H1 (cell line): Measurements from ENCODE around the gene ANXA2R. TPM values are rescaled to one million over a fixed set of nuclear protein-coding genes. Genes with fewer than 3 reads are reported as not detected.

Source experiments
- CTCF ChIA-PET: fragments of 300-600 bp; sonication (Branson Sonifier 250); formaldehyde crosslinking; loops from one replicate; lab custom pipeline; 2021; ENCODE audit not compliant: partially characterized antibody; lab: Charles Lee
- POLR2A ChIA-PET: fragments of 300-600 bp; sonication (Branson Sonifier 250); formaldehyde crosslinking; loops from one replicate; lab custom pipeline; 2021; ENCODE audit warnings: inconsistent platforms; ENCODE audit not compliant: partially characterized antibody; lab: Charles Lee
- DNase-seq, 2 experiments: peaks; one replicate each; pipeline versions ENCODE4 v3.0.0 to v3.0.0-alpha.2; 2010 to 2022; ENCODE audit warnings: low spot score in 2 of 2, low read depth in 1 of 2, mixed read lengths in 1 of 2
- FAIRE-seq: peaks from 2 replicates; lab custom pipeline; 2011; peaks lifted over from hg19 to GRCh38; lab: Jason Lieb, UNC
- H2AFZ ChIP-seq: 2 replicates; pipeline ENCODE4 v1.8.1; 2012; ENCODE audit warnings: low read length, inconsistent platforms
- H2AK5ac ChIP-seq: 2 replicates; pipeline ENCODE4 v1.6.1; 2013; ENCODE audit warnings: low read depth, low read length
- H2BK120ac ChIP-seq: replicated peaks from 2 replicates; pipeline ENCODE3; 2013; ENCODE audit warnings: low read depth, low read length, inconsistent platforms
- H2BK12ac ChIP-seq: 2 replicates; pipeline ENCODE4 v1.6.1; 2013; ENCODE audit warnings: low read depth, low read length
- H2BK15ac ChIP-seq: 2 replicates; pipeline ENCODE4 v1.6.1; 2013; ENCODE audit warnings: low read length
- H2BK20ac ChIP-seq: 2 replicates; pipeline ENCODE4 v1.6.1; 2013; ENCODE audit warnings: low read length
- H2BK5ac ChIP-seq: 2 replicates; pipeline ENCODE4 v1.6.1; 2013; ENCODE audit warnings: low read depth, low read length
- H3K14ac ChIP-seq: 2 replicates; pipeline ENCODE4 v1.6.1; 2013; ENCODE audit warnings: inconsistent platforms; ENCODE audit not compliant: insufficient read length
- H3K18ac ChIP-seq: 2 replicates; pipeline ENCODE4 v1.6.1; 2013; ENCODE audit warnings: low read length; ENCODE audit errors: extremely low read depth
- H3K23ac ChIP-seq: 2 replicates; pipeline ENCODE4 v1.6.1; 2013; ENCODE audit warnings: inconsistent platforms; ENCODE audit not compliant: insufficient read length
- H3K23me2 ChIP-seq: 2 replicates; pipeline ENCODE4 v1.6.1; 2013; ENCODE audit warnings: low read depth, low read length
- H3K27ac ChIP-seq: 2 replicates; pipeline ENCODE4 v1.6.1; 2011; ENCODE audit warnings: low read depth, low read length, inconsistent platforms
- H3K27me3 ChIP-seq, 4 experiments: replicated peaks in 1 of 4; 1 replicate in 1 of 4; 2 replicates in 3 of 4; pipeline versions ENCODE4 v1.6.1 to v1.8.1; 2011 to 2013; ENCODE audit warnings: low read length in 3 of 4, mild to moderate bottlenecking in 3 of 4, inconsistent platforms in 2 of 4, mixed read lengths in 2 of 4, moderate library complexity in 1 of 4; ENCODE audit not compliant: control insufficient read depth in 3 of 4, insufficient read depth in 3 of 4; ENCODE audit errors: extremely low read depth in 1 of 4
- H3K36me3 ChIP-seq, 4 experiments: 2 replicates each; pipeline versions ENCODE4 v1.6.1 to v1.8.1; 2011 to 2013; ENCODE audit warnings: mild to moderate bottlenecking in 4 of 4, low read length in 3 of 4, moderate library complexity in 2 of 4, control low read depth in 1 of 4, inconsistent platforms in 1 of 4; ENCODE audit not compliant: insufficient read depth in 4 of 4, control insufficient read depth in 2 of 4
- H3K4ac ChIP-seq: replicated peaks from 2 replicates; pipeline ENCODE3; 2013; ENCODE audit warnings: low read length, low read depth, mixed read lengths, inconsistent platforms; ENCODE audit not compliant: insufficient read length
- H3K4me1 ChIP-seq, 4 experiments: replicated peaks in 1 of 4; 1 replicate in 1 of 4; 2 replicates in 3 of 4; pipeline versions ENCODE4 v1.6.1 to v1.8.1; 2011 to 2013; ENCODE audit warnings: low read length in 3 of 4, inconsistent platforms in 2 of 4, mixed read lengths in 1 of 4; ENCODE audit not compliant: insufficient read depth in 4 of 4, control insufficient read depth in 3 of 4
- H3K4me2 ChIP-seq, 2 experiments: 2 replicates each; pipeline versions ENCODE4 v1.6.1 to v1.8.1; 2011 to 2013; ENCODE audit warnings: low read depth in 2 of 2, low read length in 2 of 2, control low read depth in 1 of 2, inconsistent platforms in 1 of 2, mild to moderate bottlenecking in 1 of 2; ENCODE audit not compliant: insufficient read depth in 1 of 2
- H3K4me3 ChIP-seq, 4 experiments: fragments of 200-600, 300-600 bp in 1 of 4; sonication (generic), shearing (Covaris generic), sonication (Bioruptor Twin) in 1 of 4; 2 replicates each; pipeline versions ENCODE4 v1.5.1 to v1.8.1; 2011 to 2016; ENCODE audit warnings: low read length in 4 of 4, low read depth in 3 of 4, control low read depth in 2 of 4, inconsistent platforms in 2 of 4, mild to moderate bottlenecking in 2 of 4, mixed read lengths in 1 of 4, moderate library complexity in 1 of 4; ENCODE audit not compliant: insufficient read depth in 2 of 4; ENCODE audit errors: extremely low read depth in 1 of 4
- H3K56ac ChIP-seq: replicated peaks from 2 replicates; pipeline ENCODE3; 2013; ENCODE audit warnings: low read depth, mild to moderate bottlenecking, mixed read lengths, low read length, inconsistent platforms; ENCODE audit not compliant: insufficient read length
- H3K79me1 ChIP-seq: 2 replicates; pipeline ENCODE4 v1.6.1; 2013; ENCODE audit warnings: low read depth, low read length, control low read depth
- H3K79me2 ChIP-seq, 2 experiments: 2 replicates each; pipeline versions ENCODE4 v1.6.1 to v1.8.1; 2012 to 2013; ENCODE audit warnings: low read length in 2 of 2, mild to moderate bottlenecking in 2 of 2, inconsistent platforms in 1 of 2; ENCODE audit not compliant: insufficient read depth in 2 of 2, control insufficient read depth in 1 of 2
- H3K9ac ChIP-seq, 4 experiments: replicated peaks in 1 of 4; 1 replicate in 1 of 4; 2 replicates in 3 of 4; pipeline versions ENCODE4 v1.6.1 to v1.8.1; 2011 to 2013; ENCODE audit warnings: low read depth in 3 of 4, low read length in 3 of 4, control low read depth in 2 of 4, mild to moderate bottlenecking in 2 of 4, moderate library complexity in 2 of 4, inconsistent platforms in 1 of 4; ENCODE audit errors: extremely low read depth in 1 of 4
- H3K9me3 ChIP-seq, 2 experiments: 2 replicates each; pipeline versions ENCODE4 v1.6.1 to v1.8.1; 2012 to 2013; ENCODE audit warnings: mild to moderate bottlenecking in 2 of 2, moderate library complexity in 2 of 2, control low read depth in 1 of 2, inconsistent platforms in 1 of 2, low read depth in 1 of 2, low read length in 1 of 2, mixed read lengths in 1 of 2; ENCODE audit not compliant: insufficient read depth in 2 of 2
- H4K20me1 ChIP-seq, 2 experiments: replicated peaks in 1 of 2; 2 replicates each; pipeline versions ENCODE3 to v1.8.1; 2011 to 2013; ENCODE audit warnings: inconsistent platforms in 2 of 2, low read length in 2 of 2, mild to moderate bottlenecking in 1 of 2; ENCODE audit not compliant: insufficient read depth in 2 of 2, control insufficient read depth in 1 of 2
- H4K5ac ChIP-seq: 2 replicates; pipeline ENCODE4 v1.6.1; 2013; ENCODE audit warnings: low read length, low read depth, mixed read lengths, inconsistent platforms; ENCODE audit not compliant: insufficient read length
- H4K8ac ChIP-seq: 2 replicates; pipeline ENCODE4 v1.8.0; 2013; ENCODE audit warnings: mild to moderate bottlenecking, moderate library complexity, low read length, inconsistent platforms; ENCODE audit not compliant: insufficient read depth; ENCODE audit errors: extremely low read depth
- H4K91ac ChIP-seq: replicated peaks from 2 replicates; pipeline ENCODE3; 2013; ENCODE audit warnings: low read length, mixed read lengths, inconsistent platforms; ENCODE audit not compliant: insufficient read length
- EZH2 ChIP-seq: fragments of 200-600 bp; sonication (generic); IDR thresholded peaks from 2 replicates; pipeline ENCODE4 v1.7.1; 2012; ENCODE audit warnings: low read depth, mild to moderate bottlenecking, moderate library complexity, low read length, inconsistent platforms; ENCODE audit not compliant: severe bottlenecking
- SP2 ChIP-seq: IDR thresholded peaks from 2 replicates; pipeline ENCODE4 v1.6.1; 2012; ENCODE audit warnings: mild to moderate bottlenecking, low read length, inconsistent platforms
- WGBS, 2 experiments: shearing (Covaris generic) in 1 of 2; methylation state at CpG; one replicate each; pipeline versions ENCODE4 v1.1.6 to v1.1.7; 2013 to 2015; ENCODE audit warnings: low lambda C conversion rate in 2 of 2, mixed read lengths in 2 of 2, inconsistent platforms in 1 of 2, low coverage in 1 of 2, missing lambda C conversion rate in 1 of 2; ENCODE audit not compliant: insufficient replicate concordance in 2 of 2, insufficient coverage in 1 of 2, insufficient read length in 1 of 2; ENCODE audit errors: extremely low coverage in 1 of 2, missing lambda C conversion rate in 1 of 2; 5-methylcytosine and 5-hydroxymethylcytosine counted together
- polyA plus RNA-seq, 7 experiments: library from polyadenylated mRNA; depleted of rRNA in 3 of 7; stranded (reverse) in 5 of 7; unstranded in 2 of 7; fragments of >200 nt in 5 of 7; fragments of 200-250 nt in 2 of 7; gene quantifications; 1 replicate in 5 of 7; 2 replicates in 1 of 7; 4 replicates in 1 of 7; pipeline versions ENCODE4 v1.2.1 to v1.2.3, GENCODE V29; 2011 to 2013; ENCODE audit warnings: missing spikeins in 2 of 7, mixed read lengths in 2 of 7
- total RNA-seq: library from RNA; stranded (reverse); fragmentation: NEBNext Ultra II Directional; extraction: Animal tissue kit (Norgen Biotek cat#: 25700); gene quantifications from 2 replicates; pipeline ENCODE4 v1.2.1, GENCODE V29; 2021

ANXA2R gene
- total and polyA plus RNA-seq, 2 of the 8 experiments (the other 6 are each of a cell fraction or from before 2014, with no cell fraction given), result 0.08 to 0.17 TPM

DNA sequence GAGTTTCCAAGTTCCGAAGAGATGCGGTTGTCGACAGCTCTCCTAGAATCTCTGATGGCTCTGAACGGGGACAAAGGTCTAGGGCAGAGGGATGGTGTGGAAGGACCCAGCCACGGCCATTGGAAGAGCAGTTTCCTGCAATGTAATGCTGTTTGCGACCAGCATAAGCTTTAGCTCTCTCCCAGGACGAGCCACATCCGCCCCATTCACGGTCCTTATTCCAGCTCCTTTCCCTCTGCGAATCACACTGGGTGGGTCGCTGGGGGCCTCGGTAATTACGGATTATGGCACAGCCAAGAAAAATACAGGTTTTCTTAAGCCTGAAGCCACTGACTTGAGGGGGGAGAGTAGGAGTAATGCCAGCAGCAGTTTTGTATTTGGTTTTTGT, 22.7 kb downstream of the ANXA2R start:
- Histone ChIP-seq H4K20me1 (peaks cover 9 to 16% of the 10 kb centered on the region in 2 experiments), H2BK5ac (no peak overlapping the region), H3K79me2 (no peaks in the 10 kb centered on the region), H3K23ac (no peak overlapping the region), H3K14ac (no peak overlapping the region), H2BK20ac (no peak overlapping the region), H3K23me2 (peaks cover 11% of the 10 kb centered on the region; the same call in 1 of the 2 replicates), H4K5ac (no peak overlapping the region), H2BK15ac (no peak overlapping the region), H3K9ac (no peak overlapping the region), H3K4me3 (peak overlapping the region; percentile 29 to 62 (median 52)), H3K4ac (no peak overlapping the region), H3K18ac (peak overlapping the region; percentile 29; the same call in 1 of the 2 replicates), H3K36me3 (no peaks in the 10 kb centered on the region), H2BK120ac (no peak overlapping the region), H3K4me1 (peaks cover 4 to 23% (median 12%) of the 10 kb centered on the region in 4 experiments; a peak in 6 of 7 replicates), H4K8ac (no peak overlapping the region; the same call in 1 of the 2 replicates), H2AFZ (peak overlapping the region; percentile 59; the same call in 1 of the 2 replicates), H2BK12ac (peak overlapping the region; percentile 51; the same call in 1 of the 2 replicates), H4K91ac (no peak overlapping the region), H3K4me2 (peak overlapping the region; percentile 90 to 97), H3K9me3 (no peaks in the 10 kb centered on the region), H3K27ac (no peak overlapping the region), H3K56ac (no peak overlapping the region), H3K79me1 (no peaks in the 10 kb centered on the region), H2AK5ac (no peak overlapping the region), H3K27me3 (peaks cover 37 to 80% (median 71%) of the 10 kb centered on the region in 4 experiments)
- TF ChIP-seq SP2 (no peak), EZH2 (peak; percentile 8)
- FAIRE-seq, result no peak
- DNase-seq, result no peak
- WGBS, 2 experiments, result 2% methylated on average over 13 of the region's 13 CpGs; no CpG with 5 or more reads in 1 of the 2 experiments
- CTCF ChIA-PET, result interaction anchor here (0.9 to 2.0 kb wide), 8 partner anchors 9 to 1141 kb away, joined by 3 to 10 read pairs (median 3); no protein-coding TSS in a partner anchor
- POLR2A ChIA-PET, result interaction anchor here (1.6 kb wide), 1 partner anchor 9 kb away, joined by 5 read pairs; no protein-coding TSS in a partner anchor
